Astrocyte of the hippocampus (primary cell): ENCODE results near the gene BOC.
A peak's percentile ranks its signal among the peaks of the same experiment; 100 is the strongest.

Source experiments
- DNase-seq: peaks from one replicate; pipeline ENCODE4 v3.0.0; 2011; ENCODE audit warnings: low read depth, low spot score

BOC gene

DNA sequence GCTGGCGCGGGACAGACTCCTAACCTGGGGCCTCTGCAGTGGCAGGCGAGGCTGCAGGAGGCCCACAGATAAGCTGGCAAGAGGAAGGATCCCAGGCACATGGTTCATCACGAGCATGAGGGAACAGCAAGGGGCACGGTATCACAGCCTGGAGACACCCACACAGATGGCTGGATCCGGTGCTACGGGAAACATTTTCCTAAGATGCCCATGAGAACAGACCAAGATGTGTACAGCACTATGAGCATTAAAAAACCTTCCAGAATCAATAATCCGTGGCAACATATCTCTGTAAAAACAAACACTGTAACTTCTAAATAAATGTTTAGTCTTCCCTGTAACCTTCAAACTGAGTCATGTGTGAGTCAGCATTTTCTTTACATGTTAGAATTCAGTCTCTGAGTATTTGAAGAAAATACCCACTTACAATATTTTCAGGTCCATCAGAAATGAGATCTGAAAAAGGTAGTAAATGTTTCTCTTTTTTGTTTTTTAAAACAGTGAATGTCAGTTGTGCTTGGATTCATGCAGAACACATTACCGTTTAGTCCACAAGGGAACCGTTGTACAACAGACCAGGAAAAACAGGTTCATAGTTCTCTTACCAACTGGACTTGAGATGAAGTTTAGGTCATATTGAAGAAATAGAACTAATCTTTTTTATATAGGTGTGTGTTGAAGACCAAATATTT is 75.9 kb downstream of the BOC start:
- peak; percentile 64 for DNase-seq

DNA sequence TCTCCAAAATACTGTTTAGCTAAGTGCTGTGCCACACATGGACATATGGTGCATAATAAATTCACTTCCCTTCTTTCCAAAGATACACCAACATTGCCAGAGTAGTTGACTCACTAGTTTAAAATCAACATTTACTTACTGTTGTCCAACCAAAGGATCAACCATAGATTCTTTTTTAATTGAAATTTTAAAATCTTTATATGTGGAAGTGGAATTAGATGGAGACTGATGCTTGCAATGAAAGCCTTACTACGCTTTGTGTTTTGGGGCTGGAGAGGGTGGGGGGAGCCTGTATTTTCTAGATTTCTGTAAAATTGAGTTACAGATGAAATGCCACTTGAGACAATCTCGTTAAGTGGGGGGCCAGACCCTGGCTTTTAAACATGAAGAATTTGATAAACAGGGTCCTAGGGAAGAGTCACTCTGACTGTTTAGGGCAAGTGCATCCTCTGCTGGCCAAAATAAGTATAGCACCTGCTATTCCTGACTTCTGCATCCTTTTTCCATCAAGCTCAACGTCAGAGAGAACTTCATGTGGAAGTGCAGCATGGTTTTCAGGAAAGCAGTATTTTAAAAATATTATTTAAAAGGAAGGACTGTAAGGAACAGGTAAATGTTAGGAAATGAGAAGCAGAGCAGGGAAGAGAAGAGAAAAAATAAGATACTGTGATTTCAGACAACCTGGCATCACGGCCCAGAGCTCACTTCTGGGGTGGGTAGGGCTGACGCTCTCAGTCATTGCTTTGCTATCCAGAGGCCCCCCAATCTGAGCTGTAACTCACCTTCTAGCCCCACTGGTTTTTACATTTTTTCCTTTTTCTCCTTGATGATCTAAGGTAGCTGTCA is 76.7 kb downstream of the BOC start:
- DNase-seq, result peak; percentile 84

DNA sequence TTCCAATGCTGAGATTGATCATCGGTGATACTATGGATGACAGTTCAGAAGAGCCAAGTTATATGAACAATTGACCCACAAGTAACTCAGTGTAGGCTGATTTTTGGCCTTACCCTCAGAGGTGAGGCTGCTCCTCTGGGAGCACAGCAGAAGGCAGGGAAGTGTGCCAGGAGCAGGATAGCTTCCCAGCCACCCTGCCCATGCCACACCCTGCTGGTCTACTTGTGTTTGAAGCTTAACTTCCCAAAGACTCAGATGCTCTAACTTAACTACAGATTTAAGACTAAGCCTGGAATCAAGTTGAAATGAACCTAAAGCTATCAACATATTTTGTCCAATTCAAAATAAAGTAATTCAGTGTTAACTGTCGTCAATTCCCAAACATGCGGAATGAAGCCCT is 77.5 kb downstream of the BOC start:
- DNase-seq, result no peak

DNA sequence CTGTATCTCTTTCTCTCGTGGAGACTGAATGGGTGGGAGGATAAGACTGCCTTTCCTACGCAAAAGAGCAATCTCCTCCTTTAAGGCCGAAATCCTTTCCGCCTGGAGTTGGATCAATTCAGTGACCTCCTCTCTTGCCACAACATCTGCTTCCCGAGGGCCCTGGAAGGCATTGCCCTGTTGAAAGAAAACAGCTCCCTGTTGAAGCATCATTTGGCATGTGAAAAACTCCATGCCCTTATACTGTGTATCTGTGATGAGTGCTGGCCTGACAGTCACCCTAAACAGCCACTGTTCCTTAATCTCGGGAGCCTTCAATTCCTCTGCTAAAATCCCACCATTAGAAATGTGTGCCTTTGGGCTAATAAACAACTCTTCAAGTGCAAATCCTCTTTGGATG is 80.2 kb downstream of the BOC start:
- DNase-seq, result no peak

DNA sequence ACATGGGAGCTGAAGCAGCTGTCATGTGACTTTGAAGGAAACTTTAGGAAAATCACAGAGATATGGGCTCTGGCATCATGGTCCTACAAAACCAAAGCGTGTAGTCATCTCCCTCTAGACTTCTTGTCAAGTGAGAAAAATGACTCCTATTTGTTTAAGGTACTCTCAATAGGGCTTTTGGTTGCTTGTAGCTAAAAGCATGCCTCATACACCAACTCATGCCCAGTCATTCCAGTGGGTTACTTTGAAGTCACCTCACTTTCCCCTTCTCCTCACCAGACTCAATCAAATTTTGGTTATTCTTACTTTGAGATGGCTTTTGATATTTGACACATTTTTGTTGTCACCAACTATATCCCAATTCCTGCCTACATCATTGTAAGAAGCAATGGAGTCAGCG is 81.6 kb downstream of the BOC start:
- no peak for DNase-seq

DNA sequence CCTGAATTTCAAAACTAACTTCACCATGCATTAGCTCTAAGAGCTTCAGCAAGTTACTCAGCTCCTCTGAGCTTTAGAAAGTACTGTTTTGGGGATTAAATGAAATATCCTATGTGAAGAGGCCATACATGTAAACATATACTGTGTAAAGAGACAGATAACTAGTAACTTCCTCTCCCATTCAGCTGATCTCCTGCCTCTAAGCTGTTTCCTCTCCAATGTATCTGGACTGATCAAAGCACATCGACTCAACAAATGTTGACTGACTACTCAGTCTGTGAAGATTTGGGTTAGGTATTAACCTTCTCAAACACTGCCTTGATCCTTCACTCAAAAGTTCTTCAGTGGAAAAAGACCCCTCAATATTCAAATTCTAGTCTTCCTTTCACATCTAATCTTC is 82.0 kb downstream of the BOC start:
- no peak for DNase-seq

DNA sequence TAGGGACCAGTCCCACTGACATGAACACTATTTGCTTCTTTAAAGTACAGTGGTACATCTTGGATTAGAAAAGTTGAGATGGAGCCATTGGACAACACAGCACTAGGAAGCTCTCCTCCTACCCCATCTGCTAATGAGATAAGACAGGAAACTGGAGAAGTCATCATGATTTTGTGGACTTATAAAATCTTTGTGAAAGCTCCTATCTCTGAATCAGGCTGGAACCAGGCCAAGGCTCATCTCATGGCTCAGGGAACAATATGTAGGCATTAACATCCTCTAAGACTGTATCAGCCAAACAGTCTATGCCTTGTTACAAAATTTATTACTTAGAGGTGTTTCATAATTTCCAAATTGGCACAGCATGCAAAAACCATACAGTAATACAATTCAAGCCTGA is 84.1 kb downstream of the BOC start:
- DNase-seq, result no peak

DNA sequence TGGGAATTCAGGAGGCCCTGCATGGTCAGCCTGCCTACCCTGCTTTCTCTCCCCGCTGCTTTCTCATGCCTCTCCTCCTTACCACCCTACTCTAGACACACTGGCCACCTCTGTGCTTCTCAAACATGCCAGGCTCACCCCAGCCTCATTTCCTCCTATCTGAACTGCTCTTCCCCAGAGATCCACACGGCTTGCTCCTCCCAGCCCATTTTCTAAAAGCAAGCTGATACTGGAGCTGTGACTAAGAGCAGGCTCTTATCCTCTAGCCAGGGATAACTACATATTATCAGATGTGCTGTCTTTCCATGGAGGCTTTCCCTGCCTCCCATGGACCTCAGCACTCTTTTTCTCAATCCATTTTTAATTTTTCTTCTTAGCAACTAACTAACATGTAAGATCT is 85.9 kb downstream of the BOC start:
- no peak for DNase-seq

DNA sequence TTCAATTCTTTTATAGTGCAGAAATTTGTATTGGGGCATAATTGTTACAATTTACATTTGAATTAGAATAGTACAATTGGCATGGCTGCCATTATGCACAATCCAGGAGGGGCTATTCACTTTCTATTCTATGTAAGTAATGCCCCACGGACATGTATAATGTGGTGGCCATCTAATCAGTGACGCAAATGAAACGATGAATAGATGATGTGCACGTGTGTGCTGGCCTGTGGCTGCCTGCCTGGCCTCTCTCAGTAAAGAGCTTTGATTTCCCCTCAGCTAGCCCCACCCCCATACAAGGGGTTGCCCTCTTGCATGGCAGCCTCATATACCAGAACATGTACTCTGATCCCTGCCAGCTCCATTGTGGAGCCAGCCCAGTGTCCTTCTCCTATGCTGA is 86.5 kb downstream of the BOC start:
- DNase-seq, result no peak

DNA sequence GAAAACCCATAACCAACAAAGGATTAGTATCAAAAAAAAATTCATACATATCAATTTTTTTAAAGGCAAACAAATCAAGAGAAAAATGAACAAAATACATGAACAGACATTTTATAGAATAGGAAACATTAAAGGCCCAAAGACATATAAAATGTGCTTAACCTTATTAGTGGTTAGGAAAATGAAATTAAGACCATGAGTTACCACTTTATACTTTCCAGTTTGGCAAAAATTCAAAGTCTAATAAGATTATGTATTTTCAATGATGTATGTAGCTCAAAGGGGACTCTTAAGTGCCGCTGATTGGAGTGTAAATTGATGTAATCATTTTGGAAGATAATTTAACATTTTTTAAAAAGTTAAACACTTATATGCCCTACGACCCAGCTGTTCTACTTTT is 89.2 kb downstream of the BOC start:
- DNase-seq, result no peak

DNA sequence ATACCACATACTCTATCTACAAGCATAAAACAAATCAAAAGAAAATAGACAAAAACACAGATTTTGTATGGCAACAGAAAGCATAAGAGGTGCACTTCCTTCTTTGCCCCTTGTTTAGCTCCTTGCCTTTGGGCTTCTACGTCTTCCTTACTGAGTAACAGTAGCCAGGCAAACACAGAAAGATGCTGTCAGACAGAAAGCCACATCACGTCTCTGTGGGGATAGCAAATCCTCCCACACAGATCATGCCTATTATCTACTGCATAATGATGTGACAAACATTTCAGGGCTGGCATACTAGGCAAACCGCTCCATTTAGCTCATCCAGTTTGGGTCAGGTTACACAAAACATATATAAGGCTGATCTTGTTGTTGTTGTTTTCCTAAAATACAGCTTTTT is 92.7 kb downstream of the BOC start:
- DNase-seq, result no peak

DNA sequence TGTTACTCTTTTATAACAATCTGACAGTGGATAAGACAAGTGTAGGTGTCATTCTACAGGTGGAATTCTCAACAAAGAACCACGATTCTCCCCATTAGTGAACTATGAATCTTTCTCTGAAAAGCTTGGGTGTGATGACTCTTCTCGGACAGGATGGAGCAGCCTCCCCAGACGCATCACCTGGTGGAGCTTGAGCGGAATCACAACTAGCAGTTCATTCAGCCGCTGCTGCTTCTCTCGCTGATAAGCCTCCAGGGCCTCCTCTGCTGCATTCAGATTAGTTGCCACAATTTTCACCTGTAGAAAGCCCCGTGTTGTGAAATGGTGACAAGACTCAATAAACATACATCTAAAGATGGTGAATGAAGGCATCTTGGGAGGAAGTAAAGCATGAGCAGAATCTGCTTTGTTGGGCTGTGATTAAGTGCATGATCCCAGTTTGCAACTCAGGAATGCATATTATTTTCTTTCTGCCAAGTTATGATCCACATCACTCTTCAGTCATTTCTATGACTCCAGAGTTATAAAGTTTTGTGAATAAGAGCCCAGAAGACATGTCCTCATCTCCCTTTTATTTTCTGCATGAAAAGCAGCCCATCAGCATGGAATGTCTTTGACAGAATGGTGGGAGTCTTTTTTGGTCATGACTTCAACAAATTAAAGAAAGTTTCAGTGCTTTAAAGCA is 93.6 kb downstream of the BOC start:
- DNase-seq, result no peak

DNA sequence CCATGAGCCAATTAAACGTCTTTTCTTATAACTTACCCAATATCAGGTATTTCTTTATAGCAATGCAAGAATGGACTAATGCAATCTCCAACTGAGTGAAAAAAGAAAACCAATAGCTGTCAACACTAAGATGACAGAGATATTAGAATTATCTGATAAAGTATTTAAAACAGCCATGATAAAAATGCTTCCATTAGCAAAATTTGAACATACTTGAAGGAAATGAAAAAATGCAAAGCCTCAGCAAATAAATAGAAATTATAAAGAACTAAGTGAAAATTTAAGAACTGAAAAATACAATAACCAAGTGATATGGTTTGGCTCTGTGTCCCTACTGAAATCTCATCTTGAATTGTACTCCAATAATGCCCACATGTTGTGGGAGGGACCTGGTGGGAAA is 99.6 kb downstream of the BOC start:
- no peak for DNase-seq

DNA sequence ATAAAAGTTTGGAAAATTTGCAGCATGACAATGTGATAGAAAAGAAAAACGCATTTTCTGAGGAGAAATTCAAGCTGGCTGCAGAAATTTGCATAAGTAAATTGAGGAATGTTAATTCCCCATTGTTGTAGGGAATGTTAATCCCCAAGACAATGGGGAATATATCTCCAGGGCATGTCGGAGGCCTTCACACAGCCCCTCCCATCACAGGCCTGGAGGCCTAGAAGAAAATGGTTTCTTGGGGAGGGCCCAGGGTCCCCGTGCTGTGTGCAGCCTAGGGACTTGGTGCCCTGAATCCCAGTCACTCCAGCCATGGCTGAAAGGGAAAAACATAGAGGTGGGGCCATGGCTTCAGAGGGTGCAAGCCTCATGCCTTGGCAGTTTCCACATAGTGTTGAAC is 101.1 kb downstream of the BOC start:
- DNase-seq, result no peak

DNA sequence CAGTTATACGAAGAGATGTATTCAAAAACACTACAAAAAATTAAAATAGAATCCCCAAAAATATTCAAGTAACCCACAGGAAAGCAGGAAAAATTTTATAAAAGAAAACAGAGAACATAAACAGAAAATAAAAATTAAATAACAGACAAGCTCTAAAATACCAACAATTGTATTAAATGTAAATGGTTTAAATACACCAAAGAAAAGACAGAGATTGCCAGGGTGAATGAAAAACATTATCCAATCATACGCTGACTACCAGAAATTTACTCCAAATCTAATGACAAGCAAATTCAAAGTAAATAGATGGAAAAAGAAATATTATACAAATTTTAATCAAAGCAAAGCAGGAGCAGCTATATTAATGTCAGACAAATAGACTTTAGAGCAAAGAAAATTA is 103.6 kb downstream of the BOC start:
- DNase-seq, result no peak

DNA sequence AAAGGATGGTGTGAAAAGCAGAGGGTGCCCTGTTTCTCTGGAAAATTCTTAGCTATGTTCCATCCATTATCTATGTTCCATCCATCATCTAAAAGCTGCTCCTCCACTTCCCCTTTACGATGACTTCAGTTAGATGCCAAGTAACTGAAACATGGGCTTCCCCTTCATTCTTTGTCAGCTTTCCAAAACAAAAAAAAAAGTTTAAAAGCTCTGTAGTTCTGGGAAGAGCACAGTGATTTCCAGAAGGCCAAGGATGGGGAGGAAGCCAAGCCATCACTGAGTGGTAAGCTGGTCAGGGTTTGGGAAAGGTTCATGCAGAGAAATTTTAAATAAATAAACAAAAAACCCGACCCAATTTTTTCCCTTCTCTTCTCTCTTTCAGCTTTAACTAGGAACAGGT is 118.4 kb downstream of the BOC start:
- no peak for DNase-seq

DNA sequence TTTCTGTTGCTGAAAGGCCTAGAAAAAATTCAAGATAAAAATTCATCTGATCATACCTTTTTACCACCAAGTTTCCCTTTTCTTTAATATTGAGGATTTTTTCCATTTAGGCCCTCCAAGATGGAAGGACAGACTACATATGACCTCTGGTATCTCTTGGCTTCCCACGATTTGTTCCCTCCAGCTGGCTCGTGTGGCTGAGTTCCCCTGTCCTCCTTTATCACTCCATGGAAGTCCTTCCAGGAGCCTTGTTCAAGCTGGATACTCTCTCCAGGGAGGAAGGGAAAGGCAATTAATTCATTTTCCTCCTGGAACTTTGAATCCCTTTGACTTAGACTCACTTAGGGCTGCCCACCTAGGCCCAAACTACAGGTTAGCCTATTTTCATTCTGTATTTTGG is 119.4 kb downstream of the BOC start:
- no peak for DNase-seq

DNA sequence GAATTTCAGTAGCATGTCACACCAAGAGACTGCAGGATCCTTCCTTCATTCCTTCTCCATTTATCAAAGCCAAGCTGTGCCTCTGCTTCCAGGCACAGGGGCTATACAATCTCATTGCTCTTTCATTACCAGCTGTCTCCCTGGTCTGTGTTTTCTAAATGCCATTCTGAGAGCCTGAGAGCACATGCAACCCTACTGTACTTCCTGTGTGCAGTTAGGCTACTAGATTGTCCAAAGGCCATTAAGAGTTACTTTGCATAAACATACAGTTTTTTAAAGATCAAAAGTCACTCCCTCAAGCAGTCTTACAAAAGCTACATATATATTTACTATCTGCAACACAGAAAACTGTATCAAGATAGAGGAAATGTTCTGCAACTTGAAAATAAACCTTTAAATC is 119.8 kb downstream of the BOC start:
- no peak for DNase-seq
